SU-DHL-6 (cell line): ENCODE measurements around the gene CISTR.

Source experiments
- CTCF ChIP-seq: fragments of 200-600 bp; sonication (generic); IDR thresholded peaks from one replicate; pipeline ENCODE4 v1.5.1; 2017; ENCODE audit warnings: antibody characterized with exemption, mild to moderate bottlenecking, low read length, moderate library complexity; ENCODE audit not compliant: insufficient read depth, poor library complexity, severe bottlenecking
- EZH2phosphoT487 ChIP-seq: fragments of 200-600 bp; sonication (generic), shearing (Covaris generic); conservative IDR thresholded peaks from 2 replicates; pipeline ENCODE4 v1.6.1; 2018; ENCODE audit warnings: mild to moderate bottlenecking, antibody characterized with exemption, low read length, moderate library complexity, mixed read lengths

GRCh38 chr12:53728206-53728605 is 23.6 kb downstream of the CISTR start:
- TF ChIP-seq CTCF: no peak
- TF ChIP-seq EZH2phosphoT487: no peak
